Fibroblast of pulmonary artery (primary cell): Measurements from ENCODE around the gene MICA.

Source experiments
- DNase-seq: peaks from one replicate; pipeline ENCODE4 v3.0.0-alpha.2; 2010; ENCODE audit warnings: low read depth
- H3K4me3 ChIP-seq: replicated peaks from 2 replicates; pipeline ENCODE4 v1.5.1; 2011; ENCODE audit warnings: low read depth, mild to moderate bottlenecking, control low read depth, low read length, moderate library complexity
- TF ChIP-seq, protein P1 (sequence below): IDR thresholded peaks from 2 replicates; pipeline ENCODE4 v1.5.1; 2011; ENCODE audit warnings: mild to moderate bottlenecking, control low read depth, low read length, inconsistent platforms; ENCODE audit errors: missing control alignments

MICA gene

DNA sequence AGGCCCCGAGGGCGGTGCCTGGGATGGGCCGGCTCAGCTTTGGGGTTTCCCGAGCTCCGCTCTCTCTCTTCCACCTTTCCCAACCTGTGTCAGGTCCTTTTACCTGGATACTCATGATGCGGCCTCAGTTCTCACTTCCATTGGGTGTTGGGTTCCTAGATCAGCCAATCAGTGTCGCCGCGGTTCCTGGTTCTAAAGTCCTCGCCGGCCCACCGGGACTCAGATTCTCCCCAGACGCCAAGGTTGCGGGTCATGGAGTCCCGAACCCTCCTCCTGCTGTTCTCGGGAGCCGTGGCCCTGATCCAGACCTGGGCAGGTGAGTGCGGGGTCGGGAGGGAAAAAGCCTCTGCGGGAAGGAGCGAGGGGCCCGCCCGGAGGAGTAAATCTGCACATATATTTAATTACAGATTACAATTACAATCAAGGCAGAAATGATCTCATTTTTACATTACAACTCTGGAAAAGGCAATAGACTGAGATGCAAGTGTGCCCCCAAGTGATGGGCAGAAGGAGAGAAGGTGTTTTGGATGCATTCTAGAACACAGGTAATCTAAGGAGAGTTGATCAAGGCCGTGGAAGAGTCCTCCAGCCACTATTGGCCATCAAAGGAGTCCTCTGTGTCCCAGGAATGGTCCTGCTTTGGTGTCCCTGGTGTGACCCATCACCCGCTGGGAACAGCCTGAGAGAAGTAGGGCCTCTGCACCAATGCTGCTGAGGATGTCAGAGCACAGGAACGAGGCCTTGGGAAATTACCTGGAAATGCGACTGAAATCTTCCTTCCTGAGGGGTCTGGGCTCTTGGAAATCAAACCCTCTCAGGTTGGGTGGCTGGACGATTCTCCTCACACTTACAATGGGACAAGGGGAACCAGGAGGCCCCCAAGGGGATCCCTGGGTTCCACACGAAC is 59.8 kb downstream of the MICA start:
- DNase-seq, result peak; percentile 82
- TF ChIP-seq, protein P1, sequence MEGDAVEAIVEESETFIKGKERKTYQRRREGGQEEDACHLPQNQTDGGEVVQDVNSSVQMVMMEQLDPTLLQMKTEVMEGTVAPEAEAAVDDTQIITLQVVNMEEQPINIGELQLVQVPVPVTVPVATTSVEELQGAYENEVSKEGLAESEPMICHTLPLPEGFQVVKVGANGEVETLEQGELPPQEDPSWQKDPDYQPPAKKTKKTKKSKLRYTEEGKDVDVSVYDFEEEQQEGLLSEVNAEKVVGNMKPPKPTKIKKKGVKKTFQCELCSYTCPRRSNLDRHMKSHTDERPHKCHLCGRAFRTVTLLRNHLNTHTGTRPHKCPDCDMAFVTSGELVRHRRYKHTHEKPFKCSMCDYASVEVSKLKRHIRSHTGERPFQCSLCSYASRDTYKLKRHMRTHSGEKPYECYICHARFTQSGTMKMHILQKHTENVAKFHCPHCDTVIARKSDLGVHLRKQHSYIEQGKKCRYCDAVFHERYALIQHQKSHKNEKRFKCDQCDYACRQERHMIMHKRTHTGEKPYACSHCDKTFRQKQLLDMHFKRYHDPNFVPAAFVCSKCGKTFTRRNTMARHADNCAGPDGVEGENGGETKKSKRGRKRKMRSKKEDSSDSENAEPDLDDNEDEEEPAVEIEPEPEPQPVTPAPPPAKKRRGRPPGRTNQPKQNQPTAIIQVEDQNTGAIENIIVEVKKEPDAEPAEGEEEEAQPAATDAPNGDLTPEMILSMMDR, result no peak
- peak overlapping the region; percentile 38 for H3K4me3 ChIP-seq

- H3K4me3 ChIP-seq, result no peak overlapping the region
- TF ChIP-seq, protein P1, result no peak
Measured at GRCh38 chr6:31464252-31465184, 61.1 kb downstream of the MICA start.

More at GRCh38 chr6:31464252-31465184, 61.1 kb downstream of the MICA start:
- DNase-seq, result no peak
